Smooth muscle cell (in vitro differentiated cells): ENCODE results near the gene ADAMTS18. TPM values are rescaled to one million over a fixed set of nuclear protein-coding genes. Genes with fewer than 3 reads are reported as not detected.

Experiments used
- DNase-seq: peaks from one replicate; lab custom pipeline; 2025; ENCODE audit not compliant: unreplicated experiment; lab: John Stamatoyannopoulos, UW
- H2AFZ ChIP-seq: fragments of 200-600 bp; sonication (generic); 2 replicates; pipeline ENCODE4 v1.6.0; 2016; ENCODE audit warnings: antibody characterized with exemption, low read depth, mild to moderate bottlenecking
- H3F3A ChIP-seq: fragments of 200-600 bp; sonication (generic); 2 replicates; pipeline ENCODE4 v1.6.0; 2017; ENCODE audit warnings: antibody characterized with exemption, low read depth
- H3K27ac ChIP-seq: fragments of 200-600 bp; sonication (generic); 2 replicates; pipeline ENCODE4 v1.5.1; 2016; ENCODE audit warnings: low read depth, mild to moderate bottlenecking
- H3K27me3 ChIP-seq: fragments of 200-600 bp; sonication (generic); 2 replicates; pipeline ENCODE4 v1.6.1; 2016; ENCODE audit warnings: low read depth, mild to moderate bottlenecking
- H3K36me3 ChIP-seq: fragments of 200-600 bp; sonication (generic); 2 replicates; pipeline ENCODE4 v1.5.1; 2016; ENCODE audit warnings: low read depth
- H3K4me1 ChIP-seq: fragments of 200-600 bp; sonication (generic); 2 replicates; pipeline ENCODE4 v1.5.1; 2016; ENCODE audit warnings: low read depth
- H3K4me2 ChIP-seq: fragments of 200-600 bp; sonication (generic); 2 replicates; pipeline ENCODE4 v1.6.0; 2016; ENCODE audit warnings: mild to moderate bottlenecking
- H3K4me3 ChIP-seq: fragments of 200-600 bp; sonication (generic); 2 replicates; pipeline ENCODE4 v1.5.1; 2016; ENCODE audit warnings: mild to moderate bottlenecking
- H3K79me2 ChIP-seq: fragments of 200-600 bp; sonication (generic); 2 replicates; pipeline ENCODE4 v1.6.0; 2016; ENCODE audit warnings: low read depth, mild to moderate bottlenecking
- H3K9ac ChIP-seq: fragments of 200-600 bp; sonication (generic); 2 replicates; pipeline ENCODE4 v1.6.0; 2016; ENCODE audit warnings: low read depth
- H3K9me3 ChIP-seq: fragments of 200-600 bp; sonication (generic); replicated peaks from 2 replicates; pipeline ENCODE4 v1.5.1; 2016; ENCODE audit warnings: low read depth
- H4K20me1 ChIP-seq: fragments of 200-600 bp; sonication (generic); 2 replicates; pipeline ENCODE4 v1.6.0; 2016; ENCODE audit warnings: low read depth
- CTCF ChIP-seq: fragments of 200-600 bp; sonication (generic); IDR thresholded peaks from 2 replicates; pipeline ENCODE4 v1.5.1; 2017; ENCODE audit warnings: borderline replicate concordance, mild to moderate bottlenecking, antibody characterized with exemption; ENCODE audit not compliant: insufficient read depth, poor library complexity, severe bottlenecking
- WGBS: methylation state at CpG from one replicate; pipeline ENCODE4 v1.1.7; 2016; ENCODE audit warnings: low lambda C conversion rate; 5-methylcytosine and 5-hydroxymethylcytosine counted together
- polyA plus RNA-seq: library from polyadenylated mRNA; unstranded; fragments of >200 nt; fragmentation: Nextera tagmentation; extraction: Ambion mirVana; gene quantifications from 2 replicates; pipeline ENCODE4 v1.2.1, GENCODE V29; 2016
- total RNA-seq: library from RNA; depleted of rRNA; stranded (reverse); fragments of >200 nt; gene quantifications from 2 replicates; pipeline ENCODE4 v1.2.3, GENCODE V29; 2014

ADAMTS18 gene
- total and polyA plus RNA-seq, 2 experiments from 2014 or later: 0.05 to 4.4 TPM

GRCh38 chr16:77300256-77300655 is 134.6 kb downstream of the ADAMTS18 start:
- Histone ChIP-seq H3K9ac (no peak overlapping the region), H3K4me2 (no peak overlapping the region), H3K79me2 (no peaks in the 10 kb centered on the region), H3F3A (peaks cover 9% of the 10 kb centered on the region), H3K4me3 (no peak overlapping the region), H3K4me1 (no peaks in the 10 kb centered on the region), H3K27ac (no peak overlapping the region), H3K27me3 (no peaks in the 10 kb centered on the region), H3K36me3 (no peaks in the 10 kb centered on the region), H4K20me1 (no peaks in the 10 kb centered on the region), H2AFZ (no peak overlapping the region), H3K9me3 (no peaks in the 10 kb centered on the region)
- no peak for DNase-seq
- 75% methylated on average over 3 of the region's 3 CpGs for WGBS
- TF ChIP-seq CTCF: no peak

GRCh38 chr16:77299395-77299794 is 135.4 kb downstream of the ADAMTS18 start:
- no peaks in the 10 kb centered on the region for H3K9me3 ChIP-seq
- no peak overlapping the region for H3K4me2 ChIP-seq
- no peak overlapping the region for H3K9ac ChIP-seq
- no peak for DNase-seq
- H4K20me1 ChIP-seq: no peaks in the 10 kb centered on the region
- H3K36me3 ChIP-seq: no peaks in the 10 kb centered on the region
- WGBS: 88% methylated on average over 1 of the region's 1 CpG
- no peak overlapping the region for H3K27ac ChIP-seq
- H3F3A ChIP-seq: peaks cover 9% of the 10 kb centered on the region
- H3K4me3 ChIP-seq: no peak overlapping the region
- TF ChIP-seq CTCF: no peak
- H3K27me3 ChIP-seq: no peaks in the 10 kb centered on the region
- no peak overlapping the region for H2AFZ ChIP-seq
- H3K79me2 ChIP-seq: no peaks in the 10 kb centered on the region
- H3K4me1 ChIP-seq: no peaks in the 10 kb centered on the region

- no peak overlapping the region for H3K9ac ChIP-seq
- H3F3A ChIP-seq: peaks cover 9% of the 10 kb centered on the region
- no peak for TF ChIP-seq CTCF
- no peaks in the 10 kb centered on the region for H3K9me3 ChIP-seq
- no peak overlapping the region for H2AFZ ChIP-seq
- H3K27ac ChIP-seq: peak overlapping the region; percentile 55
- H3K36me3 ChIP-seq: no peaks in the 10 kb centered on the region
- no peaks in the 10 kb centered on the region for H3K4me1 ChIP-seq
- WGBS: 25% methylated on average over 12 of the region's 12 CpGs
- H3K27me3 ChIP-seq: no peaks in the 10 kb centered on the region
- H3K4me3 ChIP-seq: no peak overlapping the region
- H4K20me1 ChIP-seq: no peaks in the 10 kb centered on the region
- peak overlapping the region; percentile 22 for H3K4me2 ChIP-seq
- DNase-seq: no peak
- no peaks in the 10 kb centered on the region for H3K79me2 ChIP-seq
These were observed 136.1 kb downstream of the ADAMTS18 start for GRCh38 chr16:77298418-77299360.
